ENCODE data around the gene KCNG2.
A peak's percentile ranks its signal among the peaks of the same experiment; 100 is the strongest.

Gene KCNG2

GRCh38 chr18:79834834-79835233 is 37.1 kb downstream of the KCNG2 start:
- H3K4me3 ChIP-seq (replicated peaks in 1 of 2; ENCODE audit: low read depth in 2 of 2, low read length in 2 of 2) = no peak overlapping the region
- TF ChIP-seq, protein P1, sequence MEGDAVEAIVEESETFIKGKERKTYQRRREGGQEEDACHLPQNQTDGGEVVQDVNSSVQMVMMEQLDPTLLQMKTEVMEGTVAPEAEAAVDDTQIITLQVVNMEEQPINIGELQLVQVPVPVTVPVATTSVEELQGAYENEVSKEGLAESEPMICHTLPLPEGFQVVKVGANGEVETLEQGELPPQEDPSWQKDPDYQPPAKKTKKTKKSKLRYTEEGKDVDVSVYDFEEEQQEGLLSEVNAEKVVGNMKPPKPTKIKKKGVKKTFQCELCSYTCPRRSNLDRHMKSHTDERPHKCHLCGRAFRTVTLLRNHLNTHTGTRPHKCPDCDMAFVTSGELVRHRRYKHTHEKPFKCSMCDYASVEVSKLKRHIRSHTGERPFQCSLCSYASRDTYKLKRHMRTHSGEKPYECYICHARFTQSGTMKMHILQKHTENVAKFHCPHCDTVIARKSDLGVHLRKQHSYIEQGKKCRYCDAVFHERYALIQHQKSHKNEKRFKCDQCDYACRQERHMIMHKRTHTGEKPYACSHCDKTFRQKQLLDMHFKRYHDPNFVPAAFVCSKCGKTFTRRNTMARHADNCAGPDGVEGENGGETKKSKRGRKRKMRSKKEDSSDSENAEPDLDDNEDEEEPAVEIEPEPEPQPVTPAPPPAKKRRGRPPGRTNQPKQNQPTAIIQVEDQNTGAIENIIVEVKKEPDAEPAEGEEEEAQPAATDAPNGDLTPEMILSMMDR (IDR thresholded peaks at IDR 0.05; ENCODE audit: low read depth, low read length) = no peak
- DNase-seq (ENCODE audit: low read depth in 2 of 2) = no peak

GRCh38 chr18:79841936-79842335 is 44.2 kb downstream of the KCNG2 start:
- H3K4me3 ChIP-seq (replicated peaks in 1 of 2; ENCODE audit: low read depth in 2 of 2, low read length in 2 of 2) = no peak overlapping the region
- TF ChIP-seq, protein P1 (IDR thresholded peaks at IDR 0.05; ENCODE audit: low read depth, low read length) = no peak
- no peak for DNase-seq (ENCODE audit: low read depth in 2 of 2)

DNA sequence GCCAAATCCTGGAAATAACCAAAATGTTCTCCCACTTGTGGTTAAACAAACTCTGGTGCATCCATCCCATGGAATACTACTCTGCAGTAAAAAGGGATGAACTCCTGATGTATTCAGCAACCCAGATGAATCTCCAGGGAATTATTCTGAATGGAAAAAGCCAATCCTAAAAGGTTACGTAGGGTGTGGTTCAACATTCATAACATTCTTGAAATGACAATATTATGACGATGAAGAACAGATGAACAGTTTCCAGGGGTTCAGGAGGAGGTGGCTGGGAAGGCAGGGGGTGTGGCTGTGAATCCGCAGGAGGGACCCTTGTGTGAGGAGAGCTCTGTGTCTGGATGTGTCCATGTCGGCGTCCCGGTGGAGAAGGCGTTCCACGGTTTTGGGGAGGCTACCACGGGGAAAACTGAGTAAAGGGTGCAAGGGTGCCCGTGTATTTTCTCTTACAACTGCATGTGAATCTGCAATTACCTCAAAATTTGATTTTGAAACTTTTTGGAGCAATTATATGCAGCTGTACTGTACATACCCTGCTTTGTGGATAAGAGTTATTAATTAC is 47.3 kb downstream of the KCNG2 start:
- TF ChIP-seq, protein P1 (IDR thresholded peaks at IDR 0.05; ENCODE audit: low read depth, low read length) = no peak
- H3K4me3 ChIP-seq (replicated peaks in 1 of 2; ENCODE audit: low read depth in 2 of 2, low read length in 2 of 2) = no peak overlapping the region
- peak in 1 of 2 donors; percentile 38 for DNase-seq (ENCODE audit: low read depth in 2 of 2)

DNA sequence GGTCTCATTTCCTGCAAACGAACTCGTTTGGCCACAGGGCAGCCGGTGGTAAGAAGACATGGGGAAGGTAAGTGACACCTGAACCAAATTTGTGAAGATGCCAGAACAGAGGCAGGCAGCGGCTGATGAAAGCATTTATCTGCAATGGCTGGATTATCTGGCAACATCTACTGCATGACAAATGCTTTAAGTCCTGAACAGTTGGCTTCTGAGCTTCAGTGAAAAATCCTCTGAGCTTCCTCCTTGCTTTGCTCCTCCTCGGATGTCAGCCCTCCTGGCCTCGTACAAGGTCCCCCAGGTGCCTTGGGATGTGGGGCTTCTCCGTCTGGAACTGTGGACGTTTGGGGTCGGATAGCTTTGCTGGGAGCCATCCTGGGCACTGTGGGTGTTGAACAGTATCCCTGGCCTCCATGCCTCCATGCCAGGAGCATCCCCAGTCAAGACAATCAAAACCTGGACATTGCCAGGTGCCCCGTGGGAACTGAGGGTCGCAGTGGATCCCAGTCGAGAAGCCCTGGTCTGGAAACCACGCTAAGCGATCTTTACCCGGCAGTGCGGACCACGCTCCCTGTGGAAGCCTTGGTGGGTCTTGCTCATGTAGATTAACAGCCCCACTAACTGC is 49.3 kb downstream of the KCNG2 start:
- H3K4me3 ChIP-seq (replicated peaks in 1 of 2; ENCODE audit: low read depth in 2 of 2, low read length in 2 of 2) = no peak overlapping the region
- peak in 1 of 2 donors; percentile 24 for DNase-seq (ENCODE audit: low read depth in 2 of 2)
- TF ChIP-seq, protein P1 (IDR thresholded peaks at IDR 0.05; ENCODE audit: low read depth, low read length) = no peak

- no peak for DNase-seq (ENCODE audit: low read depth in 2 of 2)
- no peak overlapping the region for H3K4me3 ChIP-seq (replicated peaks in 1 of 2; ENCODE audit: low read depth in 2 of 2, low read length in 2 of 2)
- TF ChIP-seq, protein P1 (IDR thresholded peaks at IDR 0.05; ENCODE audit: low read depth, low read length) = no peak
Measured at GRCh38 chr18:79847606-79848293, 50.0 kb downstream of the KCNG2 start.

GRCh38 chr18:79848294-79848578 is 50.5 kb downstream of the KCNG2 start:
- no peak overlapping the region for H3K4me3 ChIP-seq (replicated peaks in 1 of 2; ENCODE audit: low read depth in 2 of 2, low read length in 2 of 2)
- TF ChIP-seq, protein P1 (IDR thresholded peaks at IDR 0.05; ENCODE audit: low read depth, low read length) = no peak
- no peak for DNase-seq (ENCODE audit: low read depth in 2 of 2)

Measured in cardiac fibroblast (primary cell).